IPS-18c (cell line): Measurements from ENCODE around the gene CGB3.

Source experiments
- H3K4me3 ChIP-seq: 2 replicates; pipeline ENCODE4 v1.7.0; 2013; ENCODE audit warnings: low read depth, mild to moderate bottlenecking, low read length, moderate library complexity; ENCODE audit not compliant: insufficient read depth
- H3K9me3 ChIP-seq: one replicate; pipeline ENCODE4 v1.6.1; 2013; ENCODE audit warnings: mild to moderate bottlenecking, low read length, moderate library complexity; ENCODE audit not compliant: control insufficient read depth, insufficient read depth

Gene CGB3

GRCh38 chr19:48975947-48976847 is 47.9 kb downstream of the CGB3 start:
- H3K4me3 ChIP-seq = no peak overlapping the region
- H3K9me3 ChIP-seq = no peaks in the 10 kb centered on the region
